NCI-H1694 treated with DMSO at 0.1 percent for 48 hours (cell line): ENCODE results near the gene WNK3.
"Not testable (repeated sequence)": the region's sequence is repeated elsewhere in the genome, so short reads cannot be mapped to it uniquely, and the experiment has no call there.

ENCODE experiments used
- DNase-seq: peaks from one replicate; lab custom pipeline; 2025; lab: John Stamatoyannopoulos, UW

WNK3 gene

GRCh38 chrX:54357414-54358377, at the start of gene WNK3:
Gene WNK3, minus strand, starts transcription at chrX:54358046.
- DNase-seq, result peak; percentile 70

DNA sequence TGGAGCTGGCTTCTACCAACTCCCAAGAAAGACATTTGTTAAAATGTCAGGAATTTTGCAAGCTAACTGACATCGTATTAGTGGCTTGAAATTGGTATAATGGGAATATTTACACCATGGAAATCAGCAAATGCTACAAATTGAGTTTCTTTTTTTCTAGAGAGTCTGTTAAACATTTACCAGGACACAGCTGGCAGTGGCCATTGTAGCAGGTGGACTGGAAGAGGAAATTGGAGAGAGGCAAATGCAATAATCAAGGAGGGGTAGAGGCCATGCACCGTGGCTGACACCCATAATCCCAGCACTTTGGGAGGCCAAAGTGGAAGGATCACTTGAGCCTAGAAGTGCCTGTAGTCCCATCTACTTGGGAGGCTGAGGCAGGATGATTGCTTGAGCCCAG, 49.4 kb upstream of the WNK3 start:
- DNase-seq, result no peak

- DNase-seq, result no peak
Measured at GRCh38 chrX:54397113-54397512, 39.3 kb upstream of the WNK3 start.

GRCh38 chrX:54386314-54386713, 28.5 kb upstream of the WNK3 start:
- no peak for DNase-seq

DNA sequence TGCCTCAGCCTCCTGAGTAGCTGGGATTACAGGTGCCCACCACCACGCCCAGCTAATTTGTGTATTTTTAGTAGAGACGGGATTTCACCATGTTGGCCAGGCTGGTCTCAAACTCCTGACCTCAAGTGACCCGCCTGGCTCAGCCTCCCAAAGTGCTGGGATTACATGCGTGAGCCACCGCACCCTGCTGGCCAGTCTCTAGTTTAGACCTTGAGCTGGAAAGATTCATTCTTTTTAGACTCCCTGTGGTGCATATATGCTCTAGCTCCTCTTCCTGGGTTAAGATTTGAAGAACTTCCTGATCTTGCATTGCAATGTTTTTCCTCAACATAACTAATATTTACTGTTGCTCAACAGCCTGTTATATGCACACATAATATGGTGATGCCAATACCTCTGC, 26.8 kb upstream of the WNK3 start:
- not testable (repeated sequence) for DNase-seq

DNA sequence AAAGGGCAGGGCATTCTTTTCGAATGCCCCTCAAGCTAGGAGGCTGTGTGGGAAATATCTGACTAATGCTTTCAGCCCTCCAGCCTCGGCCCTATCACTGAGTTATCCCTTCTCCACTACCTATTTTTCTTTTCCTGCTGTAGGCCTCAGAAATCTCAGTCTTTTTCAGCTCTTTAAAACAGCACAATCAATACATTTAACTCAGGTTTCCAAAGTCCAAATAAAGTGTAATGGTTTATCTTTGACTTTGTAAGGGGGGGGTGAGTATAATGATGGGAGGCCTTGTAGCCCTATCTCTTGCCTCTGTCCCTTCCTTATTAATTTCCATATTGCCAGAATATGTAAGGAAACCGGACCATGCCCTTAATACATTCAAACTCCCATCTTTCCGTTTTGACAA, 1.6 kb upstream of the WNK3 start:
- DNase-seq, result no peak

- DNase-seq, result peak; percentile 48
Measured at GRCh38 chrX:54358424-54359211, 772 bp upstream of the WNK3 start.

DNA sequence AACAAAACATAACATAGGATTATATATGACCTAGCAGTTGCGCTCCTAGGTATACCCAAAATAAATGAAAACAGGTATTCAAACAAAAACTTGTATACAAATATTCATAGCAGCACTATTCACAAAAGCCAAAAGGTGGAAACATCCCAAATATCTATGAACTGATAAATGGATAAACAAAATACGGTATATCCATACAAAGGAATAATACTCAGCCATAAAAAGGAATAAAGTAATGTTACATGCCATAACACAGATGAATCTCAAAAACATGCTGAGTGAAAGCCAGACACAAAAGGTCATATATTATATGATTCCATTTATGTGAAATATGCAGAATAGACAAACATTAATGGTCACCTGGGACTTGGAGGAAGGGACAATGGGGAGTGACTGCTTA, 5.2 kb downstream of the WNK3 start:
- no peak for DNase-seq

DNA sequence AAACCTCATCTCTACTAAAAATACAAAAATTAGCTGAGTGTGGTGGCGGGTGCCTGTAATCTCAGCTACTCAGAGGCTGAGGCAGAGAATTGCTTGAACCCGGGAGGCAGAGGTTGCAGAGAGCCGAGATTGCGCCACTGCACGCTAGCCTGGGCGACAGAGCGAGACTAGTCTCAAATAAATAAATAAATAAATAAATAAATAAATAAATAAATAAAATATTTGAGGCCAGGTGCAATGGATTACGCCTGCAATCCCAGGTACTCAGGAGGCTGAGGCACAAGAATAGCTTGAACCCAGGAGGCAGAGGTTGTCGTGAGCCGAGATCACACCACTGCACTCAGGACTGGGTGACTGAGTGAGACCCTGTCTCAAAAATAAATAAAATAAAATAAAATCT, 20.5 kb downstream of the WNK3 start:
- DNase-seq, result not testable (repeated sequence)

DNA sequence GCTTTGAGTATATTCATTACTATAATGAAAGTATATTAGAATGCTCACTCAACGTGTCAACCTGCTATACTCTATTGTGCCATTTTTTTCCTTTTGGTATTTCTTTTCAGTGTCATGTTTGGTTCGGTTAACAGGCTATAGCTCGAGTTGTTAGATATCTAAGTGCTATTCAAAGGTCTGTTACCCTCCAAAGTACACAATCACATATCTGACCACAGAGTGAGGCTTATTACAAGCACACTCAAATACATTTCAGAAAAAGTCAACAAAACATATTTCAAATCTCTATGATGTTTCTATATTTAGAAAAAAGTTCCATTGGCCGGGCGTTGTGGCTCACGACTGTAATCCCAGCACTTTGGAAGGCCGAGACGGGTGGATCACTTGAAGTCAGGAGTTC, 32.8 kb downstream of the WNK3 start:
- DNase-seq, result no peak

DNA sequence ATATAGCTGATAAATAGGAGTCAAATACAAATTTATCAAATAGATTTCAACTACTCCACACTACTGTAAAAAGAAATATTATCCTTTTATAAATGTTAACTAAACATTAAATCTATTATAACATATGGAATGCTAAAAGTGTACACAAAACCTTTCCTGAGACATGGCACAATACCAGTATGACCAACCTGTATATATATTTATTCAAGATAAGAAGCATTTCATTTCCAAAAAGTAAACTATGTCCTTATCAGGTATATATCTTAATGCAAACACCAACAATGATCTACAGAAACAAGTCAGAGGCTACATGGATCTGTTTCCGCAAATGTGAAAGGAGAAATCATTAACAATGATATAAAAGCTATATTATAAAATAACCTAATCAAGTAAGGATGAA, 37.8 kb downstream of the WNK3 start:
- no peak for DNase-seq

DNA sequence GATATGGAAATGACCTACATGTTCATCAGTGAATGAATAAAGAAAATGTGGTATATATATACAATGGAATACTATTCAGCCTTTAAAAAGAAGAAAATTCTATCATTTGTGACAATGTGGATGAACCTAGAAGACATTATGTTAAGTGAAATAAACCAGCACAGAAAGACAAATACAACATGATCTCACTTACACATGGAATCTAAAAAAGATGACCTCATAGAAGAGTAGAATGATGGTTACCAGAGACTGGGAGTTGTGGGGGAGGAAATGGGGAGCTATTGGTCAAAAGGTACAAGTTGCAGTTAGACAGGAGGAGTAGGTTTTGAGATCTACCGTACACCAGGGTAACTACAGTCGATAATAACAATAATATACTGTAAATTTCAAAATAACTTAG, 51.5 kb downstream of the WNK3 start:
- DNase-seq, result no peak

GRCh38 chrX:54301516-54301915, 56.3 kb downstream of the WNK3 start:
- no peak for DNase-seq

GRCh38 chrX:54294306-54294705, 63.5 kb downstream of the WNK3 start:
- no peak for DNase-seq

DNA sequence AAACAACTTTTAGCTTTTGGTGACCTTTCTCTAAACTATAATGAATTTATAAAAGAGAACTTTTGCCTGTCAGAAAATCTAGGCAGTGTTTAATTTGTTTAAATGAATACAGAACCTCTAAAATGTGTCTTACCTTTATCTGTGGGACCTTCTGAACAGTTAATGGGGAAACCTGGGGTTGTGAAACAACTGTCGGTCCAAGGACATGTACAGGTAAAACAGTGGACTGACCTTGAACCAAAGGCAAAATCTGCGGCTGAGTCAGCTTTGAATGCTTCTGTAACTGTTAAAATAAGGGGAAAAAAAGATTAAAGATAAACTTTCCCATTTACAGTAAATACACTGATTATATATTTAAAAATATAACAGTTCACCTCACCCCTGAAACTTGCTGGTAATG, 65.1 kb downstream of the WNK3 start:
- no peak for DNase-seq

DNA sequence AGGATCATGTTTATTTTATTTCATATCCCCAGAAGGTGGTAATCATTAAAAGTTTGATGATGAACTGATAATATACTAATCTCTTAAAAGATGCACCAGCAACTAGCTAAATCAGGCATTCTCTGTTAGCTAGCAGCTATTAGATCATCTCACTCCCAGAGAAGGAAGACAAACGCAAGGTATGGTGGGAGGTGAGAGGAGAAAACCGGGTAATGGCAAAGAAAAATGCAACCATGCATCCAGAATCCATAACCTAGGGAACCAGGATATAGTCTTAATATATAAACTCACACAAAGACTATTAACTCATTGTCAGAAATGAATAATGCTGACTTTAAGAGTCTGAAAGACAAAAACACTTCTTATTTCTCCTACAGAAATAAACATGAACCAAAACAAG, 66.1 kb downstream of the WNK3 start:
- DNase-seq, result no peak

DNA sequence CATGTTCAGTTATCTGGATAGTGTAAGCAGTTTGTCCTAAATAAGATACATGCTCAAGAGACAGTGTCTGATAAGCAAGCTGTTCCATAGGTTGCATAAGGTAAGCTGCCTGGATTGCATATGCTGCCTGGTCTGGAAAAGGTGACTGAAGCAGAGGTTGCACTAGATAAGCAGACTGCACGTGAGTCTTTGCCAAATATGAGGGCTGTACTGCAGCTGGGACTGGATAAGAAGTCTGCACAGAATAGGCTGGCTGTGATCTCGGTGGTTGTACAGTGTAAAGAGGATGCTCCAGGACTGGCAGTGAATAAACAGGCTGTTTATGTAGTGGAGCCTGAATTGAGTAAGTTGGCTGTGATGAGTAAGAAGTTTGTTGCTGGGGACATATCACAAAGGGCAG, 68.9 kb downstream of the WNK3 start:
- no peak for DNase-seq

DNA sequence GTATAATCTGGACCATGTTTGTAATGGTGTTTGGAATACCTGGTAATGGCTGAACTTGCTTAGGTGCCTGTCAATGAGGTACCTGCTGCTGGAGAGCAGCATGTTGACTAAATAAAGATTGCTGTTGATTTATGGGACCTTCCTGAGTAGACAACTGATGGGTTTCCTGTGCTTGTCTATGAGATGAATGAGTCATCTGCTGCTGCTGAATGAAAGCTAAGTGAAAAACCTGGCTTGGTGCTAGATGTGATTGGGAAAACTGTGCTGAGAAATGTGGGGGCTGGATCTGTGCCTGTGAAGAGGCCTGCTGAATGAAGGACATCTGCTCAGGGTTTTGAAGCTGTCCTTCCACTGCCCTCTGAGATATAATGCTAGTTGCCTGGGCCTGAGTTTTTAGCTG, 69.6 kb downstream of the WNK3 start:
- no peak for DNase-seq

DNA sequence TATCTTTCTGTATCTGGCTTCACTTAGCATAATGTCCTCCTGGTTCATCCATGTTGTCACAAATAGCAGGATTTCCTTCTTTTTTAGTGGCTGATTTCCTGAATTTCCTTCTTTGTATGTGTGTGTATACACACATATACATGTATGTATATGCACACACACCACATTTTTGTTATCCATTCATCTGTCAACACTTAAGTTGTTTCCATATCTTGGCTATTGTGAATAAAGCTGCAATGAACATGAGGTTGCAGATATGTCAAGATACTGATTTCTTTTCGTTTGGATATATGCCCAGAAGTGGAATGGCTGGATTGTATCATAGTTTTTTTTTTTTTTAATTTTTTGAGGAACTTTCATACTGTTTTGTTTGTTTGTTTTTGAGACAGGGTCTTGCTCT, 76.2 kb downstream of the WNK3 start:
- no peak for DNase-seq

GRCh38 chrX:54280466-54280865, 77.4 kb downstream of the WNK3 start:
- no peak for DNase-seq

GRCh38 chrX:54271664-54272063, 86.2 kb downstream of the WNK3 start:
- no peak for DNase-seq

GRCh38 chrX:54248309-54248708, 109.5 kb downstream of the WNK3 start:
- peak; percentile 13 for DNase-seq

- DNase-seq, result no peak
Measured at GRCh38 chrX:54246866-54247265, 111.0 kb downstream of the WNK3 start.
